ENCODE results near the gene GABRR1. TPM values are rescaled to one million over a fixed set of nuclear protein-coding genes. Genes with fewer than 3 reads are reported as not detected.

Gene GABRR1
- total and polyA plus RNA-seq, 2 of the 13 experiments (the other 11 are each of a cell fraction or from before 2014, with no cell fraction given), result not detected

- TF ChIP-seq ZNF816 (CRISPR knock-in tag; IDR thresholded peaks at IDR 0.05; ENCODE audit: borderline replicate concordance) (peak; percentile 11; the same call in 1 of the 2 replicates), CENPT (CRISPR knock-in tag; IDR thresholded peaks at IDR 0.05; ENCODE audit: low read depth) (no peak), KLF12 (CRISPR knock-in tag; IDR thresholded peaks at IDR 0.05; ENCODE audit: borderline replicate concordance) (no peak), FOSL2 (CRISPR knock-in tag; IDR thresholded peaks at IDR 0.05) (0 out of 2 replicates have a peak, but pooled peaks have one; percentile 3)
- TF ChIP-seq, protein P1, sequence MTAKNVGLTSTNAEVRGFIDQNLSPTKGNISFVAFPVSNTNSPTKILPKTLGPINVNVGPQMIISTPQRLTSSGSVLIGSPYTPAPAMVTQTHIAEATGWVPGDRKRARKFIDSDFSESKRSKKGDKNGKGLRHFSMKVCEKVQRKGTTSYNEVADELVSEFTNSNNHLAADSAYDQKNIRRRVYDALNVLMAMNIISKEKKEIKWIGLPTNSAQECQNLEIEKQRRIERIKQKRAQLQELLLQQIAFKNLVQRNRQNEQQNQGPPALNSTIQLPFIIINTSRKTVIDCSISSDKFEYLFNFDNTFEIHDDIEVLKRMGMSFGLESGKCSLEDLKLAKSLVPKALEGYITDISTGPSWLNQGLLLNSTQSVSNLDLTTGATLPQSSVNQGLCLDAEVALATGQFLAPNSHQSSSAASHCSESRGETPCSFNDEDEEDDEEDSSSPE (CRISPR knock-in tag; IDR thresholded peaks at IDR 0.05), result 0 out of 2 replicates have a peak, but pooled peaks have one; percentile 24
Measured at GRCh38 chr6:89146718-89147700, 70.1 kb downstream of the GABRR1 start (continued).

GRCh38 chr6:89145956-89146717 is 71.0 kb downstream of the GABRR1 start, which contains the start of gene PM20D2:
TSS of gene PM20D2 (plus strand) at chr6:89146055. CDS start at chr6:89146145, 90 bp downstream.
- CTCF ChIA-PET (ENCODE audit: low intra/inter-chr PET ratio, low total read pairs), result no interaction called here
- Histone ChIP-seq H3K4me2 (ENCODE audit: low read depth, low read length) (peak within 1 kb of the TSS; percentile 77), H2AFZ (ENCODE audit: low read length) (peak within 1 kb of the TSS; percentile 95), H3K9me3 (ENCODE audit: low read length) (no peaks in the 10 kb centered on the region), H3K27me3 (ENCODE audit: control insufficient read depth in 1 of 2, insufficient read depth in 2 of 2, low read length in 2 of 2) (no peaks in the 10 kb centered on the region; a peak in 2 of 5 replicates), H4K20me1 (ENCODE audit: insufficient read depth, low read length) (no peaks in the 10 kb centered on the region), H3K36me3 (replicated peaks in 1 of 2; ENCODE audit: control insufficient read depth in 1 of 2, insufficient read depth in 2 of 2, low read length in 2 of 2) (no peaks in the 10 kb centered on the region; a peak in 1 of 5 replicates), H3K4me3 (replicated peaks in 1 of 3; ENCODE audit: insufficient read depth in 1 of 3, low read depth in 2 of 3, low read length in 3 of 3) (peak within 1 kb of the TSS; percentile 76 to 77 (median 77)), H3K4me1 (ENCODE audit: insufficient read depth, low read length) (peaks cover 44% of the 10 kb centered on the region), H3K79me2 (ENCODE audit: insufficient read depth, low read length) (peaks cover 28% of the 10 kb centered on the region), H3K9ac (ENCODE audit: insufficient read depth, low read depth, low read length) (peak within 1 kb of the TSS; percentile 88), H3K27ac (ENCODE audit: extremely low read length, insufficient read depth, low read length) (peak within 1 kb of the TSS; percentile 79)
- FAIRE-seq, result no peak
- peak; percentile 96 for ATAC-seq
- in situ Hi-C loops (cut with HindIII; ENCODE audit: extremely low pct_ligation_motif_present, low pct_unique_long_range_greater_than_20kb), result no loop called here
- WGBS (ENCODE audit: low lambda C conversion rate), result no CpG with 5 or more reads among the region's 102 CpGs
- BruUV-seq (replicated peaks), result no TSS peak
- intact Hi-C loops (cut with micrococcal nuclease; ENCODE audit: unreplicated experiment), result loop anchor here (5.0 kb wide), 1 partner anchor 64 kb away; the partner anchor contains the start of gene PNRC1
- peak; percentile 58 for DNase-seq (ENCODE audit: low spot score)
- POLR2A ChIA-PET, result interaction anchor here (0.9 to 2.4 kb wide), 11 partner anchors 8 to 183 kb away, joined by 3 to 15 read pairs (median 5); partner anchors contain the start of genes PNRC1, RNGTT and SRSF12
- TF ChIP-seq FOXC1 (CRISPR knock-in tag; IDR thresholded peaks at IDR 0.05; ENCODE audit: borderline replicate concordance), result peak; percentile 93
- TF ChIP-seq EEA1 (CRISPR knock-in tag; IDR thresholded peaks at IDR 0.05; ENCODE audit: borderline replicate concordance), result peak; percentile 71; the same call in 1 of the 2 replicates
- peak; percentile 92; the same call in 1 of the 2 replicates for TF ChIP-seq ZNF704 (CRISPR knock-in tag; IDR thresholded peaks at IDR 0.05; ENCODE audit: borderline replicate concordance)
- TF ChIP-seq ZFP36 (IDR thresholded peaks at IDR 0.05; ENCODE audit: borderline replicate concordance, low read depth, low read length, partially characterized antibody), result no peak
- 0 out of 2 replicates have a peak, but pooled peaks have one; percentile 11 for TF ChIP-seq ATF2 (CRISPR knock-in tag; IDR thresholded peaks at IDR 0.05)
- TF ChIP-seq WIZ (CRISPR knock-in tag; IDR thresholded peaks at IDR 0.05), result peak; percentile 84; the same call in 1 of the 2 replicates
- no peak for TF ChIP-seq CENPX (CRISPR knock-in tag; IDR thresholded peaks at IDR 0.05)
- no peak for TF ChIP-seq KLF9 (CRISPR knock-in tag; IDR thresholded peaks at IDR 0.05; ENCODE audit: low read depth)
- no peak for TF ChIP-seq TGIF2 (CRISPR knock-in tag; IDR thresholded peaks at IDR 0.05)
